RPMI7951 (cell line): ENCODE data around the gene METTL21C. TPM values are rescaled to one million over a fixed set of nuclear protein-coding genes. Genes with fewer than 3 reads are reported as not detected.

Experiments used
- DNase-seq: peaks from one replicate; pipeline ENCODE4 v3.0.0-alpha.2; 2012; ENCODE audit warnings: low read depth
- total RNA-seq: library from RNA; depleted of rRNA; stranded (reverse); fragments of >200 nt; shearing (Covaris generic); gene quantifications from 2 replicates; pipeline ENCODE4 v1.2.3, GENCODE V29; 2014

Gene METTL21C
- total RNA-seq, 1 experiment from 2014 or later = not detected

DNA sequence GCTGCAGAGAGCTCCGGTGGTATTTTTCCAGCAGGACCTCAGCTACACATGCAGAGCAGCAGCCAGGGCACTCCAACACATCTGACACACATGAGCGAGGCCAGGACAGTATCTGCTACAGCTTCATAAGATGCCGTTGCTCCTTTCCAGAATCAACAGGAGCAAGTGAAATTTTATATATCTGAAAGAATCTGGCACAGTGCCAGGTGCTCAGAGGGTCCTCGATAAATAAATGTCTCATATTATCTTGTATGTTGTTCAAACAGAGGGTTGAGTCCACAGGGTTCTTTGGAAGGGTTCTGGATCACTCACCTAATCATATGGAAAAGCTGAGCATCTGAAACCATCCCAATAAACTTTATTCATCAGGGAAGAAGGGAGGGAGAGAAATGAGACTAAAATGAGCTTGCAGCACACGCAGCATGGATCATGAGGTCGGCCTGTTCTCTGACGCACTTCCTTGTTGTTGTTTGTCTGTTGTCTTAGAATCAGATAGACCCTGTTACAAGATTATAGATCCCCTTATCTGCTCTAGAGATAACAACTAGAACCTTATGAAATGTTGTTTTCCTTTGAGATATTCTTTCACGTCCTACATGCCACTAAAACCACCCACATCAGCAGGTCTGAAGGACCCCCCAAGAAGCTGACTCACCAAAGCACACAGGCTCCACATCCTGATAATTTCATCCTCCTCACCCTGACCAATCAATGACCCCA is 3.2 kb upstream of the METTL21C start:
- DNase-seq = no peak

DNA sequence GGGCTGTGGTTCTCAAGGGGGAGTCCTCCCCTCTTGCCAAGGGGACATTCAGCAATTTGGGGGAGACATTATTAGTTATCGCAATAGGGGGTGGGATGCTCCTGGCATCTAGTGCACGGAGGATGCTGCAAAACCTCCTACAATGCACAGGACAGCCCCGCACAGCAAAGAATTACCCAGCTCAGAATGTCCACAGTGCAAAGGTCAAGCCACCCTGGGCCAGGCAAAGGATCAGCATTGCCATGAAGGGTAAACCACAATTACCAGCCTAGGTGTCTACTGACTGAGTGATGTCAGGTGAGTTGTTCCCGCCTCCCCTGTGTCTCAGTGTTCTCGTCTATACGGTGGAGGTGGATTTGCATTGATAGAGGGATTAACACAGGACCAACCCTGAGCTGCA is 2.4 kb upstream of the METTL21C start:
- DNase-seq = no peak

DNA sequence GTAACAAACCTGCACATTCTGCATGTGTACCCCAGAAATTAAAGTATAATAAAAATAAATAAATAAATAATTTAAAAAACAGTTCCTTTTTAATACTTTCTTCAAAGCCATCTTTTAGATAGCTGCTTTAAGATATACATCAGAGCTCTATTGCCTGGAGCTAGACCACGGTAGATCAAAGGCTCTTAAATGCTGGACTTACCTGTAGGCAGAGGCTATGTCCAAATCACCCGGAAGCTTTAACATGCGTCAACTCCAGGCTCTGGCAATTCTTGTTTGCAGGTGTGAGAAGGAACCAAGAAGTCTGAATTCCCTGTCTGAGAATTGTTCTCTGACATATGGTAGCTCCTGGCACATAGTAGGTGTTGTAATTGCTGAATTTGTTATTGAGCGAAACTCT is 1.6 kb upstream of the METTL21C start:
- DNase-seq = no peak

DNA sequence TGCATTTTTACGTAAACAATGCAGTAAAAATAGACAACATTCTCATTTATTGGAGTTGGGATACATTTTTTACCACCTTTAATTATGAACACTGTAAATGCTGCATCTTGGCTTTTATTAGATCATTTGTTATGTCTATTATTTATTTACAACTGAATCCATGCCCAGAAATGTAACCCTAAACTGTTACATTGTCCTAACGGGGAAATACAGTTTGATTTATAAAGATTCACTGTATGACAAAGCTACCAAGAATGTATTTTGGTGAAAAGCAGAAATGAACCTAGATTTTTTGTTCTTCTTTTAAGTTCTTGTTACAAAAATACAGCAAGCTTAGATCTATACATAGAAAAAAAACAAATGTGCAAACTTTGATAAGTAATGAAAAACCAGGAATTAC is 1.1 kb downstream of the METTL21C start:
- DNase-seq = no peak

DNA sequence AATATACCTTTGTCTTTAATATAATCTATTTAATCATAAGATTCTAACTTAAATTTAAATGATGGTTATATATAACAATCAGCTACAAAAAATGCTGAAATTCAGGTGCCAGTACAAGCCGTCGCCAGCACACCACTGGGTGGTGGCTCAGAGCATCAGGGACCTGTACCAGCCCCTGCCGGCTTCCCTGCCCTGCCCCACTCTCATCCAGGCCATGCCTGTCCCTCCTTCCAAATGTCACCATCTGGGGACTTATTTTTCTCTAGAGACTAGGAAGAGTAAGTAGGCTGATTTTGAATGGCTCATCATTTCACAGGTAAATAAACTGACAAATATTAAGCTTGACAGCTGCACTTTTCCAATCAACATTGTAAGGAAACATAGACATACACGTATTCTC is 1.6 kb downstream of the METTL21C start:
- DNase-seq = no peak

DNA sequence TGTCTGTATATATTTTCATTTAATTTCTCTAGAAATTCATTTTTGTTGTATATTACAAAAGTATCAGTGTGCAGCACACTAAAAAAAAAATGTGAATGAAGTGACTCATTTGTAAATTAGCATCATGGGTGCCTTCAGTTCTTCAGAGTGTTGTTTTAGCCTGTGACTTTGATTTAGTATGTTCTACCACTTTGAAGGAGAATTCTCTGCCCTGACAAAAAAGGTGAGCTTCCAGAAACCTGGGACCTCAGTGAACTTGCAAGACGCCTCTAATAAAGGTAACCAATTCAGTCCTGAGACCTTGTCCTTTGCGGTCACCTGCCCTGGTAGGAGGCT is 2.4 kb downstream of the METTL21C start:
- no peak for DNase-seq

DNA sequence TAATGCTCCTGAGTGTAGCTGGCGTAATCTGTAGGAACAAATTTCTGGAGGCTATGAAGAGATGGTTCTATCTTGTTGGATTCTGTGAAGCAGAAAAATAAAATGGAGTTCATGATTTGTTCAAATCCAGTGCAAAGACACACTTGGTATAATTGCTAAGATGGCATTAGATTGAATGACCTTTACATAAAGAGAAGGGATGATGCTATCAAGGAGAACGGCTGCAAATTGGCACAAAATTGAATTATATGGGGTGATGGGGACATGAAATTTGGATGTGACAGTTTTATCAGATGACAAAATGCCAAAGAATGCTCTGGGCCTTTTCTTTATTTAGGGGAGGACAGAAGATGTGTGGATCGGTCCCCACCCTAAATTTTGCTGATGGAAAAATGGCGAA is 4.0 kb downstream of the METTL21C start:
- no peak for DNase-seq

DNA sequence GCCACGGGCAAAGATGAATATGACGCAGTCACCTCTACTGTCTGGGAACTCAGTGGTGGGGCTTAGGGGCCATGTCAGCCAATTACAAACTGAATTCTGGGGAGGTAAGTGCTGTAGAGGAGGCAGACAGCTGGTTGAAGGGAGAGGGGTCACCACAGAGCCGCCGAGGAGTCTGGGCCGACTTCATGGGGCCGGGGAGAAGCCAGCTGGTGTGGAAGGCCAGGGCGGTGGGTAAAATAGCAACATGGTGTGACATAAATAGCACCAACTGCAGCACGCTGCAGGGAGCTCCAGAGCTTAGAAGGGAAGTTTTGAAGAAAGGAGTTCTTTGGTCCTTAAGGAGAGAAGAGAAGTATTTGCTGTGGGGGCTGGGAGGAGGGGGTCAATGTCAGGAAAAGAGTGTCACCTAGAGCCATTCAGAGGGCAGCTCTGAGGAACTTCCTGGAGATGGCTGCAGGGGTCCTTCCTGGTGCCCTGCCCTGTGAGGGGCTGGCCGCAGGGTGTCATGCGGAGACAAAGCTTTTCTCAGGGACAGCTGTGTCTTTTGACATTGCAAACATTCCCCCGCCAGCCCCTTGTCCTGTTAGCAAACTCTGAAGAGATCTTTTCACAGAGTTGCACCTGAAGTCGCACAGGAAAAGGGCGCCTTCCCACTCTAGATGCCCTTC is 6.4 kb downstream of the METTL21C start:
- DNase-seq = no peak

DNA sequence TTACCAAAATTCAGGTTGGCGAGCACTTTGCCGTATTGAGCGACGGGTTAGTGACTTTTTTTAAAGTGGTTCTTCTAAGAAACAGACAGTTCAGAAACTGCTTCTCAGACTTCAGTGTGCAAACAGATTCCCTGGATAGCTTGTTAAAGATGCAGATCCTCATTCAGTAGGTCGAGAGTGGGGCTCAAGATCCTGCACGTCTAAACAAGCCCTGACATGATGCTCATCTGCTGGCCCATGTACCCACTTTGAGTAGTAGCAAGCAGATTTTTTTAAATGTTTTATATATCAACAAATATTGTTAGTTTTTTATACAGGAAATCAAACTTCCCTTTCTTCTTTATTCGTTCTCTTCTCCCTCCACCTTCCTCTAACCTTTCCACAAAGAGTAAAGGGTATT is 7.3 kb downstream of the METTL21C start:
- DNase-seq = no peak

DNA sequence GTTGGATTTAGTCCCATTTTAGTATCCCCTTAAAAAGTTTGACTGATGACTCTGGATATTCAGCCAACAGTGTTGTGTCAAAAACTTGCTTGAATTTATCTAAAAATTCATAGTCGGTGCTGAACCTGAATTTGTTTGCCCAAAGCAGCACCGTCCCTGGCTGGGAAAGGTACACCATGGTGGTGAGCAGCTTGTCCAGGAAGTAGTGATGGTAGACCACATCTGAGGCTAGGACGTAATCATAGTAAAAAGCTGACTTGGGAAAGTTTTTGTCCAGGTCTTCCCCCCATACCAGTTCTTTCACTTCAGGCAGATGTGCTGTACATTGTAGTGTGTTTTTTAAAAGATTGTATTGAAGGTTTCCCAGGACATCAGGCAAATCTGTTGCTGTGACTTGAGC is 8.8 kb downstream of the METTL21C start:
- no peak for DNase-seq

DNA sequence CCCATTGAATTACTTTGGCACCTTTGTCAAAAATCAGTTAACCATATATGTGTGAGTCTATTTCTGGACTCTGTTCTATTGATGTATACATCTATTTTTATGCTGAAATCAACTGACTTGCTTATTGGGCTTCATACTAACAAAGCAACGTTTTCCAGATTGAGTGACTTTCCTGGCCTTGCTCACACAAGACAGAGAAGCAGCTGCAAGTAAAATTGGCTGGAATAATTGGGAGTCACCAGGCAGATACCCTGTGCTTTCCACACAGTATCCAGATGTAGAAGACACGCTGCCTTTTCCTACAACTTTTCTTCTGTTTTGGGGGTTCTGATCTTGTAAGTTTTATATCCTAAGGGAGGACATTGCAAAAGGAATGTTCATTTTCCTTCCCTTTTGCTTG is 11.2 kb downstream of the METTL21C start:
- DNase-seq = no peak

DNA sequence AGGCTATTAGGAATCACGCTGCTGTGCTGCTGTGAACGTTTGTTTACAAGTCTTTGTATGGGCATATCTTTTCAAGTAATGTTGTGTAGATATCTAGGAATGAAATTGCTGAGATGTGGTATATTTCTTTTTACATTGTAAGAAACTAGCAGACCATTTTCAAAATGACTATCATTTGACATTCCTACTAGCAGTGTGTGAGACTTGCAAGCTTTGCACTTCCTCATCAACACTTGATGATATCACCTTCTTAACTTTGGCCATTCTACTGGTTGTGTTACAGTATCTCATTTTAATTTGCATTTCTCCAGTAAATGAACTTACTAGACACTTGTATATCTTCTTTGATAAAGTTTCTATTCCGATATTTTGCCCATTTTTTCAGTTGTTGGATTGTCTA is 12.1 kb downstream of the METTL21C start:
- no peak for DNase-seq

DNA sequence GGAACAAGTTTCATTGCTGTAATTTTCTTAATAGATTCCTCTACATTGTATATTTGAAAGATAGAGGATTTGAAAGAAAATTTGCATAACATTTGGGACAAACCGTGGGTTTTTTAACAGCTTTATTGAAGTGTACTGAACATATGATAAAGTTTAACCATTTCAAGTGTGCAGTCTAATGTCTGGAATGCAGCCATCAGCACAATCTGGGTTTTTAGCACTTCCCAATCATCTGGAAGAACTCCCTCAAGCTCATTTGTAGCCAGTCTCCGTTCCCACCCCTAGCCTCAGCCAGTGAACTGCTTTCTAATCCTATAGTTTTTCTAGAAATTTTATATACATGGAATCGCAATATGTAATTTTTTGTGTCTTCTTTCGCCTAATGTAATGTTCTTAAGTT is 12.6 kb downstream of the METTL21C start:
- DNase-seq = no peak

DNA sequence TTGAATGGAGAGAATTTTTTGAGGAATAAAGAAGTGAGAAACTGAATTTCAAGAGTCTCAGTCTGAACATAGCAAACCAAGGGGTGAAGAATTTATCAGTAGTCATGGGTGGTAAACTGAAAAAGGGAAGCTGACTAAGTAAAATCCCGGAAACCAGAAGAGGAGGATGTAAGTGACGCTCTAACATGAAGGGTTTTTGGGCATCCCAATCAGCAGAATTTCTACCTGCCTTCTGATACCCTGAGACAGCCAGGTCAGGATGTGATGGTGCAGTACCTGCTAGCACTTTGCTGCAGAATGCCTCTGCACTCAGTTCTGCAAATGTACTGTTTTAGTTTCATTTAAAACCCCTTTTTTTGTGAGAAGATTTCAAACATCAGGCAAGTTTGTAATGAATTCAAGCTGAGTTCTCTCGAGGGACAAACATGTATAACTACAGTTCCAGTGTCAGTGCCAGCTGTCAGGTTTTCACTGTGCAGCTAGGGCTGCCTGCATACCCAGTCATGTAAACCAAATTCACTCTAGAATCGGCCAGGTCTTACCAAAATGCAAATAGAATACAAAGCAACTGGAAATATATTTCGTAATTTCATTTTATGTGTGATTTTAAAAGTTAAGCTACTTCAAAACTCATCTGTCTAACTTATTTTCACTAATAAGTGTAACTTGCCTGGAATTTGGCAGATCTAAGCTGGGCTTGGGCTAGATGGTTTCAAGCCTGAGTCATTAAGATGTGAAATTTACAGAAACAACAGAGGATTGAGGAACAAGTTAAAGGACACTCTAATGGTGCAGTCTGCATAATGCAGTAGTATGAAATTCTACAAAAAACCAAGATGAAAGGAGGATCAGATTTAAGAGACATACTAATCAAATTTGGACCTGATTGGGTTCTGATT is 13.8 kb downstream of the METTL21C start:
- no peak for DNase-seq

DNA sequence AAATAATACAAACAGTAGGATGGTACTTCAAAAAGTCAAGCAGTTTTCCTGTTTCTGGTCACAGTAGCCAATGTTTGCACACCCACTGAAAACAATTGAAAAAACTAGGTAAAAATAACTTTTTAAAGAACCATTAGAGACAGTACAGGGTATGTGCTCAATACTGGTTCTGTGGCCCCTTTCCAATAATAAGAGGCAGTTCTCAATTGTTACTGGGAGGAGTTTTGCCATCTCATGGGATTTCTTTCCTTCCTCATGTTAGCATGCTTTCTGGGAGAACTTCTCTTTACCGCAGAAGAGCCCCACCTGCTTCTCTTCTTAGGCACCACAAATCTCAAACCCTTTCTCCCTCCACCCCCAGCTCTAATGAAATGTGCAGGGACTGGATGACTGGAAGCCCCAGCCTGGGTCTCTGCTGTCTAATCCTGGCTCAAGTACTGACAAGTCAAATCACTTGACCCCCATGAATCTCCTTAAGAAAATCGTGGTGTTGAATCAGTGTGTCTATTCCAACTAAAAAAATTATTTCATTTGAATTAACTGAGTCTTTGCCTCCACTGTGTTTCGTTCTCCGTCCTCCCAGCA is 14.6 kb downstream of the METTL21C start:
- no peak for DNase-seq

DNA sequence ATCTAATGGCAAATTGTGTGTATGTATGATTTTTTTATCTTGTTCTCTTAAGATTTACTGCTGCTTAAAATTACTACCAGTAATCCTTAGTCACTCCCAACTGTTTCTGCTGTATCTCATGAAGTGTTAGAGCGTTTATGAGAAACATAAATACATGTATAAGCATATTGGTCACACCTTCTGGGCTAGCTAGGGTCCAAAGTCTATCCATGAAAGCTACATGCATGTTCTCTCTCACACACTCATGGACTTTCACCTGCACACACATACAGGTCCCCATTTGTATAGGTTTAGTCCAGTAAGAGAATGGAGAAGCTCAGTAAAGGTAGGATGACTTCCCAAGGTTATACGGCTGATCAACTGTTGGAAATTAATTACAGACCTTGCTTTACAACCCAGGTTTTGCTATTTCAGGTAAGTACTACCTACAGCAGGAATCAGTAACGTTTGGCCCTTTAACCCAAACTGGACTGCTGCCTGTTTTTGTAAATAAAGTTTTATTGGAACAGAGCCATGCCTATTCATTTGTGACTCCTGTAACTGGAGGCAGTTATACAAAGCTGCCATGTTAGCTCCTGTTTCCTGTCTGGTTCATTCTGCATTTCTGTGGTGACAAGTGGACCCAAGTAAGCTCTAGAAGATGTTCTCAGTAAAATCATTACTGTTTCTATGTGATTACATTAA is 15.3 kb downstream of the METTL21C start:
- DNase-seq = no peak

DNA sequence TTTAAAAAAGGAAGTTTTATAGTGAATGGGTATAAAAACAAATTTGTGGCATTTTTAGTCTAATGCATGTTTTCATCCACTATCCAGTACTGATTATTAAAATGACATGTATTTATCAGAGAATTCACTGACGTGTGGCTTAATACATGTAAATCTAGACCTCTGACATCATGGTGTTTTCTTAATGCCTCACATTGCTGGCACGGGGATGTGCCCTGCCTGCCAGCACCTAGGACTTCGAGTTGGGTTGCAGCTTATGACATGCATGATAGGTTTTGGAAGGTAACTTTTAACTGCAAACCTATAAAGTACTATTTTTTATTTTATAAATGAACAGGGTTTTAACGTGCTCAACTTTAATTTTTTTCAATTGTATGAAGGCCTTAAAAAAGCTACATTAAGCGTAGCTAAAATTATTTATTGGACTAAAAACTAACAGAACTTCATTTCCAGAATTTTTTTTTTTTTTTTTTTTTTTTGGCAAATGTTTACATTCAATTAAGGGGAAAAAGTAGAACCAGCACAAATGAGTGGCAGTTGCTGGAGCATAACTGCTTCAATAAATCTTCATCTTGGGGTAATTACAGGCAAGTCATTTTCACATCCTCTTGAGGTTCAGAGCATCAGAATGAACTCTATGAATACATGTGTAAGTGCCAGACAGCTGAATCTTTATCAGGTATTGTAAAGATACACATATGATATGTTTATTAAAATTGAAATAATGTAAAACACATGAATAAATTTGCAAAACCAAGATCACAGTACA is 16.3 kb downstream of the METTL21C start:
- DNase-seq = no peak

DNA sequence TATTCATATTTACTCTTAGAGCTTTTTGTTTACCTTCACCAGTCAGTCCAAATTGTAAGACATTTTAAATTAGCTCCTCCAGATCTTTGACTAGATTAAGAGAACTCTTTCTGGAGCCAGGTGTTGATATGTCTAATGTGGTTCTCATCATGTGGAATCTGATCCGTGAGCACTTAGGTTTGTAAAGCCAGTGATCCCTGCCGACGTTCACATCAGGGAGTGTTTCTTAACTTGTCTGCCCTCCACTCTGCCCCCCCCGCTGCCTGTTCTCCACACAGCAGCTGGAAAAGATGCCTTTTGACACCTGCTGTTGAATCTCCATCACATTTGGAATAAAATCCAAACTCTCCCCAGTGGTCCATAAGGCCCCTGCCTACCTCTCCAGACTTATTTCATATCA is 17.7 kb downstream of the METTL21C start:
- no peak for DNase-seq

DNA sequence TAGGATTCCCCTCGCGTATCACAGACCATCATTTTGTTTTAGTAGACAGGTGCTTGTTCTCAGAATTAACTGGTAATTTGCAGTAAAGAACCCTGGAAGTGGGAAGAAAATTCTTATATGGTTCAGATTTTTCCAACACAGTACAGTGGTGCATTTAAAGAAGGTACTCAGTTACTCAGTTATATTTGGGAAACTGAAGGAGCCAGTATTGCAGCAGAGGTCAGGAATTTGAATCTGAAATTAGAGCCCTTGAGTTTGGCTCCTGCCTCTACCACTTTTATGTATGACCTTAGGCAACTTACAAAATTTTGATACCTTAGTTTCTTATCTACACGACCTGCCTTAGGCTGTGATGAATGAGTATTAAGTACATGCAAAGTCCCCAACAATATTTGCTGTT is 19.7 kb downstream of the METTL21C start:
- DNase-seq = no peak

DNA sequence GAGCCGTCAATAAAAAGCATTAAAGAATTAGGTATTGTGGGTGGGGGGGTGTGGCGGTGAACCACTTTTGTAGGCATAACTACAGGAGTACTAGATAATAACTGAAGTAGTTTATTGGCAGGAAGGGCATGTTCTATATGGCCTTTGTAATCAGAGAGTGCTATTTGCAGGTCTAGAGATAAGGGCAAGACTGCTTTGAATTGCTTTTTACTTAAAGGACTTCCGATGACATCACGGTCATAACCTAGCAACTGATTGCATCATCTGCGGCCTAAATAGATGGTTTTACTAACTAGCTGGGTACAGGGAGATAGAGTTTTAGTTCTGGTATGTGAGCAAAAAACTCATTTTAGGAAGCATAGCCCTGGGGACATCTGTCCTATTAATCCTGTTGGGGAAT is 24.7 kb downstream of the METTL21C start:
- DNase-seq = no peak

DNA sequence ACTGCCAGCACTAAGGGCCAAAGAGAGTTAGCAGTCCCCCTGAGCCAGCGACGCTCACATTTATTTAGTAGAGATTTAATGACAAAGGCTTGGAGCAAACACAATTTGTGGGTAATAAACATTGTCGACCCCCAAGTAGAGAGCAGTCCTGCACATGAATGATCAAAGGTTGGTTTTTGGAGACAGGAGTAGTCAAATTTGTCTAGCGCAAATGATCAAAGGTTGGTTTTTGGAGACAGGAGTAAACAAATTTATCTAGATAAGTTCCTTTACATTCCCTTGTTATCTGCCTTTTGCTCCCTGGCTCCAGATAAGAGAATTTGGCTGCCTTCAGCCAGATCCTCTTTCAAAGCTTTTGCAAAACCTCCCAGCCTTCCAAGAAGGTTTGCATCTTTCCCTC is 26.9 kb downstream of the METTL21C start:
- DNase-seq = no peak
